Peyer's patch (tissue), 4 donors: ENCODE results near the gene PKNOX2. TPM values are rescaled to one million over a fixed set of nuclear protein-coding genes. Genes with fewer than 3 reads are reported as not detected.

Source experiments
- DNase-seq, 3 donors: peaks; one replicate each; pipeline ENCODE4 v3.0.0-alpha.2; 2017 to 2019
- H3K27ac ChIP-seq, 4 donors: fragments of 200-600 bp; sonication (generic); one replicate each; pipeline ENCODE4 v1.5.1; 2016 to 2019
- H3K27me3 ChIP-seq, 2 donors: fragments of 200-600 bp; sonication (generic); one replicate each; pipeline ENCODE4 v1.5.1; 2019
- H3K36me3 ChIP-seq, 3 donors: fragments of 200-600 bp; sonication (generic); one replicate each; pipeline ENCODE4 v1.5.1; 2016 to 2019
- H3K4me1 ChIP-seq, 4 donors: fragments of 200-600 bp; sonication (generic); one replicate each; pipeline ENCODE4 v1.5.1; 2016 to 2019
- H3K4me3 ChIP-seq, 4 donors: fragments of 200-600 bp; sonication (generic); 1 replicate in 3 of 4; 2 replicates in 1 of 4; pipeline ENCODE4 v1.5.1; 2016 to 2019; ENCODE audit warnings: mild to moderate bottlenecking in 1 of 4
- H3K9me3 ChIP-seq, 4 donors: fragments of 200-600 bp; sonication (generic); one replicate each; pipeline ENCODE4 v1.5.1; 2016 to 2019; ENCODE audit warnings: mild to moderate bottlenecking in 1 of 4
- POLR2A ChIP-seq, 2 donors: fragments of 450-650 bp; IDR thresholded peaks; one replicate each; pipeline ENCODE4 v1.5.1; 2017; ENCODE audit warnings: antibody characterized with exemption in 2 of 2, mild to moderate bottlenecking in 2 of 2, moderate library complexity in 2 of 2
- total RNA-seq, 4 donors: library from RNA; depleted of rRNA; stranded (reverse); fragments of >200 nt; gene quantifications; one replicate each; pipeline ENCODE4 v1.1.0, GENCODE V29; 2016
- TF ChIP-seq, protein P1 (sequence below), 6 experiments: fragments of 450-650 bp in 4 of 6; fragments of 200-600 bp in 2 of 6; sonication (generic) in 1 of 6; IDR thresholded peaks; one replicate each; pipeline ENCODE4 v1.5.1; 2017 to 2019; ENCODE audit warnings: antibody characterized with exemption in 6 of 6, mild to moderate bottlenecking in 3 of 6, moderate library complexity in 1 of 6

PKNOX2 gene
- total RNA-seq, 4 donors from 2014 or later = 1.4 to 8.3 TPM; not detected in 2

DNA sequence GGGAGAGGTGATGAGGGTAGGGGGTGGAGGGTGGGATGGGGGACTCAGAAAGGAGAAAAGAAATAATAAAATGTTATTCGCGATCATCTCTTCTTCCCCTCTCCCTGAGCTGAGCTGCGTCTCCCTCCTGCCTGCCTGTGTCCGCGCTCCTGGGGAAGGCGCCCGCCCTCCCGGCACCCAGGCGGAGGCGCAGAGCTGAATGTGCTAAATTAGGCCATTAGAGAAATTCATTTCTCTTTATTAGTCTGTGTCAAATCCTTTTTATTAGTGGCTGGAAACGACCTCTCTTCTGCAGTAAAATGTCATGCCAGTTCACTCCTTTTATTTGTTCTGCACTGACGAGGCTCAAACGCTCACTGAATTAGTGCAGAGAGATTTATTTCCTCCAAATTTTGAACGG is 215.4 kb downstream of the PKNOX2 start:
- no peaks in the 10 kb centered on the region for H3K27me3 ChIP-seq
- peak in 1 of 3 donors; percentile 3 for DNase-seq

DNA sequence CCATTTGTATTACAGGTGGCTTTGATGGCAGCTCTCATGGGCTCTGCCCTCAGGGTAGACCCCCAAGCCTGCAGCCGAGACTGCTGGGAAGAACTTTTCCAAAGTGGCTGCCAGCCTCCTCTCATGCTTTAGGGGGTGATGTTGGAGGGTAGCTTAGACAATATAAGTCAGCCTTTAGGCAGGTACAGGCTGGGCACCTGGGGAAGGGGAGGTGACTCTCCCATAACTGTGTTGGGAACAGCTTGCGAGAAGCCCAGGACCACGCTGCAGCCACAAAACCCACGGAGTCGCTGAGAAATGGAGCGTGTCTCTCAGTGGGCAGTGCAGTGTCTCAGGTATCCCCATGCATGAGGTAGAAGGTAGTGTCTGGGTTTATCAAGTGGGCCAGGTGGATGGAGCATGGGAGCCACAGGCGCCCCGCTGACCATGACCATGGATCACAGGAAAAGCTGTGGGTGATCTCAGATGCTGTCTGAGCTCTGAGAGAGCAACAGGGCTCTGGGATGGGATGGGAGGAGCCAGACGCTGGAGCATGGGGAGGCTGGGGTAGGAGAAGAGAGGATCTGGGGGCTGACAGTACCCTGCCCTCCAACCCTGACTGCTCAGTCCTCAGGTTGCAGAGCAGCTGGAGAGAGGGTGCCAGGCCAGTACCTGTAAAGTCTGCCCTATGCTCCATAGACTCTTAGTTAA is 216.3 kb downstream of the PKNOX2 start:
- Histone ChIP-seq H3K27ac (no peak overlapping the region), H3K4me3 (no peak overlapping the region), H3K27me3 (no peaks in the 10 kb centered on the region), H3K9me3 (no peaks in the 10 kb centered on the region), H3K36me3 (no peaks in the 10 kb centered on the region), H3K4me1 (no peaks in the 10 kb centered on the region)
- no peak for TF ChIP-seq POLR2A (IDR thresholded peaks at IDR 0.05)
- TF ChIP-seq, protein P1, sequence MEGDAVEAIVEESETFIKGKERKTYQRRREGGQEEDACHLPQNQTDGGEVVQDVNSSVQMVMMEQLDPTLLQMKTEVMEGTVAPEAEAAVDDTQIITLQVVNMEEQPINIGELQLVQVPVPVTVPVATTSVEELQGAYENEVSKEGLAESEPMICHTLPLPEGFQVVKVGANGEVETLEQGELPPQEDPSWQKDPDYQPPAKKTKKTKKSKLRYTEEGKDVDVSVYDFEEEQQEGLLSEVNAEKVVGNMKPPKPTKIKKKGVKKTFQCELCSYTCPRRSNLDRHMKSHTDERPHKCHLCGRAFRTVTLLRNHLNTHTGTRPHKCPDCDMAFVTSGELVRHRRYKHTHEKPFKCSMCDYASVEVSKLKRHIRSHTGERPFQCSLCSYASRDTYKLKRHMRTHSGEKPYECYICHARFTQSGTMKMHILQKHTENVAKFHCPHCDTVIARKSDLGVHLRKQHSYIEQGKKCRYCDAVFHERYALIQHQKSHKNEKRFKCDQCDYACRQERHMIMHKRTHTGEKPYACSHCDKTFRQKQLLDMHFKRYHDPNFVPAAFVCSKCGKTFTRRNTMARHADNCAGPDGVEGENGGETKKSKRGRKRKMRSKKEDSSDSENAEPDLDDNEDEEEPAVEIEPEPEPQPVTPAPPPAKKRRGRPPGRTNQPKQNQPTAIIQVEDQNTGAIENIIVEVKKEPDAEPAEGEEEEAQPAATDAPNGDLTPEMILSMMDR (IDR thresholded peaks at IDR 0.05) = no peak
- peak in 1 of 3 donors; percentile 10 for DNase-seq

More for the DNA sequence above, 215.4 kb downstream of the PKNOX2 start:
- Histone ChIP-seq H3K9me3 (no peaks in the 10 kb centered on the region), H3K36me3 (no peaks in the 10 kb centered on the region), H3K4me1 (no peaks in the 10 kb centered on the region), H3K4me3 (no peak overlapping the region), H3K27ac (no peak overlapping the region)
- no peak for TF ChIP-seq POLR2A (IDR thresholded peaks at IDR 0.05)
- TF ChIP-seq, protein P1 (IDR thresholded peaks at IDR 0.05) = no peak

DNA sequence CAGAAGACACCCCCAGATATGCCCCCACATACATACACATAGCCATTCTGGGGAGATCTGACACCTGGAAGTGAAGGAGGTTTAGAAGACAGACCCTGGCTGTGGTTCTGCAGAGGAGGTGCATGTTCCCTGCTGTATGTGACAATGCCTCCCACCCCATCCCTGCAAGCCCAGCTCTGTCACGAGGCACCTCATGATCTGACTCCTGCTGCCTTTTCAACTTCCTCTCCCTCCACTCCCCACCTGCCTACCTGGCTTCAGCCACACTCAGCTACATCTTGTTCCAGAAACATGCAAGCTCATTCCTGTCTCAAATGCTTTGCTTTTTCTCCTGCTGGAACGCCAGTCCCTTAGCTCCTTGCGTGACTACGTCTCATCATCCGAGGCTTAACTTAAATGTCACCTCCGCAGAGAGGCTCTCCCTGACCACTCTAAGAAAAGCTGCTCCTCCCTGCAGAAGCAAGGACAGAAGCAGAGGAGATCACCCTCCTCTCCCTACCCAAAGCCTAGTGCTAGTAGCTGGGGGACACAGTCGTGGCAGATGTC is 217.0 kb downstream of the PKNOX2 start:
- H3K27me3 ChIP-seq = no peaks in the 10 kb centered on the region

DNA sequence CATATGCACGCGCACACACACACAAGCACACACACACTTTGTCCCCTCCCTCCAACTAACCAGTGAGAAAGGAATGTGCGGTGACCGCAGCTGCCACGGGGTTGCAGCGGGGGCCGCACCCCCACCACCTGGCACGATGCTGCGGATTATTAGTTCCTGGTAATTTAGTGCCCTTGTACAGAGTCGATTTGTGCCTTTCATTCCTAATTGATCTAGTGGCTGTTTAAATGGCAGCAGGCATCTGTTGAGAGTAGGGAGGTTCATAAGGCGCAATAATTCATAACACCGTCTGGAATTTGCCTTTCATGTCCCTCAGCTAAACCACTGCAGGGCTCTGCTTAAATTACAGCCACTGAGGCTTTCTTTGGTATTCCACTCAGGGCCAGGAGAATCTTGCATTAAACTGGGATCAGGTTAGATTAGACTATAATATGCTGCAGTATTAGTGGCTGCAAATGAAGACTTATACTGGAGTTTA is 217.8 kb downstream of the PKNOX2 start:
- H3K4me3 ChIP-seq = no peak overlapping the region
- TF ChIP-seq, protein P1 (IDR thresholded peaks at IDR 0.05) = no peak
- no peak for TF ChIP-seq POLR2A (IDR thresholded peaks at IDR 0.05)
- no peak overlapping the region for H3K27ac ChIP-seq
- H3K9me3 ChIP-seq = no peaks in the 10 kb centered on the region
- H3K27me3 ChIP-seq = no peaks in the 10 kb centered on the region
- no peaks in the 10 kb centered on the region for H3K36me3 ChIP-seq
- no peaks in the 10 kb centered on the region for H3K4me1 ChIP-seq
- DNase-seq = peak in 1 of 3 donors; percentile 25

More for the DNA sequence above, 217.0 kb downstream of the PKNOX2 start:
- Histone ChIP-seq H3K36me3 (no peaks in the 10 kb centered on the region), H3K4me3 (no peak overlapping the region), H3K27ac (no peak overlapping the region), H3K9me3 (no peaks in the 10 kb centered on the region), H3K4me1 (no peaks in the 10 kb centered on the region)
- TF ChIP-seq, protein P1 (IDR thresholded peaks at IDR 0.05) = no peak
- TF ChIP-seq POLR2A (IDR thresholded peaks at IDR 0.05) = no peak
- DNase-seq = peak in 1 of 3 donors; percentile 10

DNA sequence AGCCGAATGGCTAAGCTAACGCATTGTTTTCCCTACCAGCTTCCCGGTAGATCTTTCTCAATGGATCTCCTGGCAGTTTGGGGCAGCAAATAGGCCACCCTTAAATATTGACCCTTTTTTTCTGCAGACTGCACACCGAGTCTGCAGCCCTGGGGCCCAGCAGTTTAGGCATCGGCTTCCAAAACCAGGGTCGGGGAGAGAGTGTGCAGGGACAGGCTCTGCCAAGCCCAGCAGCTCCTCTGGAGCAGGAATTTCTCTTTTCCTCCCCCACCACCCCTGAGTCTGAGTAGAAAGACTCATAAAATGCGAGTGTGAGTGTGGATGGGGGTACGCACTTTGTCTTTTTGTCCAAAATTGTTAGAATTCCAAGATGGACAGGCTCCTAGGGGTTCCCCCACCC is 218.3 kb downstream of the PKNOX2 start:
- TF ChIP-seq, protein P1 (IDR thresholded peaks at IDR 0.05) = no peak
- TF ChIP-seq POLR2A (IDR thresholded peaks at IDR 0.05) = no peak
- DNase-seq = peak in 1 of 3 donors; percentile 7
- Histone ChIP-seq H3K36me3 (no peaks in the 10 kb centered on the region), H3K4me1 (no peaks in the 10 kb centered on the region), H3K27ac (no peak overlapping the region), H3K9me3 (no peaks in the 10 kb centered on the region), H3K4me3 (no peak overlapping the region), H3K27me3 (no peaks in the 10 kb centered on the region)
